PC-3 (cell line): ENCODE data around the gene MAPK9. TPM values are rescaled to one million over a fixed set of nuclear protein-coding genes. Genes with fewer than 3 reads are reported as not detected.

Experiments used
- ATAC-seq: fragments of 200-7000 bp; cut with Tn5 transposase; 2 replicates; pipeline ENCODE4 v1.9.1; 2020; ENCODE audit warnings: mild to moderate bottlenecking, moderate library complexity
- Bru-seq: library from RNA; stranded (reverse); fragments of 400-500 nt; gene quantifications from one replicate; lab custom pipeline; 2021; lab: Mats Ljungman, UMichigan
- BruChase-seq, 2 experiments: library from RNA; stranded (reverse); fragments of 400-500 nt; gene quantifications; one replicate each; lab custom pipeline; 2021; lab: Mats Ljungman, UMichigan
- BruUV-seq: library from RNA; stranded (reverse); fragments of 400-500 nt; replicated peaks from 2 replicates; lab custom pipeline; 2021; lab: Mats Ljungman, UMichigan
- CTCF ChIA-PET: fragments of 300-600 bp; sonication (Branson Sonifier 250); formaldehyde crosslinking; loops from one replicate; lab custom pipeline; 2022; ENCODE audit warnings: antibody characterized with exemption; lab: Charles Lee
- POLR2A ChIA-PET: fragments of 300-600 bp; sonication (Branson Sonifier 250); formaldehyde crosslinking; loops from one replicate; lab custom pipeline; 2022; ENCODE audit warnings: antibody characterized with exemption; ENCODE audit not compliant: unreplicated experiment; lab: Charles Lee
- DNase-seq: peaks from one replicate; pipeline ENCODE4 v3.0.0-alpha.2; 2015
- H2AFZ ChIP-seq: fragments of 300-600 bp; sonication (generic); 2 replicates; pipeline ENCODE4 v1.6.0; 2016; ENCODE audit warnings: antibody characterized with exemption, low read length
- H3F3A ChIP-seq: fragments of 300-600 bp; sonication (generic); one replicate; pipeline ENCODE4 v1.6.0; 2017; ENCODE audit warnings: antibody characterized with exemption, low read length, control low read depth, mild to moderate bottlenecking; ENCODE audit not compliant: unreplicated experiment
- H3K27ac ChIP-seq: fragments of 300-600 bp; sonication (generic); 2 replicates; pipeline ENCODE4 v1.5.1; 2016; ENCODE audit warnings: mild to moderate bottlenecking, low read length
- H3K27me3 ChIP-seq: fragments of 300-600 bp; sonication (generic); 2 replicates; pipeline ENCODE4 v1.6.1; 2016; ENCODE audit warnings: low read length, mixed read lengths
- H3K36me3 ChIP-seq: fragments of 300-600 bp; sonication (generic); 2 replicates; pipeline ENCODE4 v1.6.1; 2016; ENCODE audit warnings: low read depth, mixed run types, low read length, mixed read lengths
- H3K4me1 ChIP-seq: fragments of 300-600 bp; sonication (generic); 2 replicates; pipeline ENCODE4 v1.5.1; 2016; ENCODE audit warnings: low read length; ENCODE audit not compliant: insufficient read depth
- H3K4me2 ChIP-seq: fragments of 300-600 bp; sonication (generic); 2 replicates; pipeline ENCODE4 v1.6.0; 2016; ENCODE audit warnings: low read length
- H3K4me3 ChIP-seq: fragments of 300-600 bp; sonication (generic); 2 replicates; pipeline ENCODE4 v1.5.1; 2016; ENCODE audit warnings: mild to moderate bottlenecking, low read length, mixed read lengths
- H3K79me2 ChIP-seq: fragments of 300-600 bp; sonication (generic); 2 replicates; pipeline ENCODE4 v1.6.1; 2017; ENCODE audit warnings: low read length, mixed read lengths
- H3K9ac ChIP-seq: fragments of 300-600 bp; sonication (generic); 2 replicates; pipeline ENCODE4 v1.6.0; 2016; ENCODE audit warnings: mild to moderate bottlenecking, low read length
- H3K9me2 ChIP-seq: fragments of 300-600 bp; sonication (generic); replicated peaks from 2 replicates; pipeline ENCODE4 v1.6.1; 2016; ENCODE audit warnings: mixed run types, low read length, mixed read lengths
- H3K9me3 ChIP-seq: fragments of 300-600 bp; sonication (generic); 2 replicates; pipeline ENCODE4 v1.6.1; 2016; ENCODE audit warnings: low read length, mixed read lengths
- H4K20me1 ChIP-seq: fragments of 300-600 bp; sonication (generic); 2 replicates; pipeline ENCODE4 v1.6.1; 2016; ENCODE audit warnings: low read length, mixed read lengths
- CTCF ChIP-seq: fragments of 300-600 bp; sonication (generic); conservative IDR thresholded peaks from 2 replicates; pipeline ENCODE4 v1.5.1; 2017; ENCODE audit warnings: antibody characterized with exemption, low read depth, mild to moderate bottlenecking, low read length
- EZH2 ChIP-seq: fragments of 300-600 bp; sonication (generic); IDR thresholded peaks from one replicate; pipeline ENCODE4 v1.6.1; 2017; ENCODE audit warnings: antibody characterized with exemption, mild to moderate bottlenecking, low read length; ENCODE audit not compliant: unreplicated experiment
- EZH2phosphoT487 ChIP-seq: fragments of 300-600 bp; sonication (generic); IDR thresholded peaks from 2 replicates; pipeline ENCODE4 v1.6.1; 2018; ENCODE audit warnings: mild to moderate bottlenecking, antibody characterized with exemption, low read length, borderline replicate concordance
- intact Hi-C: fragments of 100-400 bp; cut with micrococcal nuclease; formaldehyde crosslinking; loops from 2 replicates; pipeline ENCODE4 v1.9.0; 2023
- long read RNA-seq: library from polyadenylated mRNA; unstranded; transcript quantifications from one replicate; pipeline ENCODE4 v2.0.0, GENCODE V29; 2021; ENCODE audit not compliant: unreplicated experiment
- total RNA-seq: library from RNA; depleted of rRNA; stranded (reverse); fragments of >200 nt; gene quantifications from 2 replicates; pipeline ENCODE4 v1.2.3, GENCODE V29; 2014; rRNA removed

The MAPK9 gene
- total RNA-seq = 26.5 and 35.9 TPM in 2 replicates
- Bru-seq, nascent RNA = percentile 66 among the genes with signal in this experiment
- BruChase-seq, experiment 1, labeled RNA remaining after a 6-hour chase = percentile 70 among the genes with signal in this experiment
- BruChase-seq, experiment 2, labeled RNA remaining after a 2-hour chase = percentile 79 among the genes with signal in this experiment
- long read RNA-seq, full-length matches to known transcripts = 73 of 108 reads
- long read RNA-seq, partial matches to known transcripts = 12 of 108 reads
- long read RNA-seq, other reads (novel, unspliced or antisense) = 23 of 108 reads

GRCh38 chr5:180291943-180292831 is at the start of gene MAPK9:
Gene MAPK9 (minus strand): TSS chr5:180292083. CDS start chr5:180280561, 11,522 bp downstream.
- peak; percentile 82 for ATAC-seq
- DNase-seq = peak; percentile 79
- TF ChIP-seq EZH2phosphoT487 (no peak), CTCF (no peak), EZH2 (no peak)
- Histone ChIP-seq H3K4me1 (peaks cover 29% of the 10 kb centered on the region), H3K4me3 (peak within 1 kb of the TSS; percentile 87), H3K36me3 (no peaks in the 10 kb centered on the region), H3K4me2 (peak within 1 kb of the TSS; percentile 83), H3K9me3 (no peaks in the 10 kb centered on the region), H3F3A (no peaks in the 10 kb centered on the region), H2AFZ (peak within 1 kb of the TSS; percentile 80), H4K20me1 (peaks cover 10% of the 10 kb centered on the region; the same call in 1 of the 2 replicates), H3K9me2 (no peaks in the 10 kb centered on the region), H3K27ac (peak within 1 kb of the TSS; percentile 50), H3K79me2 (peaks cover 45% of the 10 kb centered on the region), H3K27me3 (no peaks in the 10 kb centered on the region), H3K9ac (peak within 1 kb of the TSS; percentile 92)
- POLR2A ChIA-PET = no interaction called here
- CTCF ChIA-PET = interaction anchor here (0.9 to 1.7 kb wide), 3 partner anchors 21 to 37 kb away, joined by 4 to 7 read pairs (median 5); no protein-coding TSS in a partner anchor
- intact Hi-C loops = loop anchor here (2.0 to 5.0 kb wide), 3 partner anchors 39 to 315 kb away; no protein-coding TSS in a partner anchor
- no TSS peak for BruUV-seq

- ATAC-seq (no peak), DNase-seq (no peak)
- Histone ChIP-seq H3K79me2 (no peaks in the 10 kb centered on the region), H4K20me1 (no peaks in the 10 kb centered on the region), H3F3A (no peaks in the 10 kb centered on the region), H3K9me2 (no peaks in the 10 kb centered on the region), H3K4me3 (no peak overlapping the region), H3K27ac (no peak overlapping the region), H3K4me2 (no peak overlapping the region), H3K9me3 (no peaks in the 10 kb centered on the region), H3K4me1 (no peaks in the 10 kb centered on the region), H3K9ac (no peak overlapping the region), H3K27me3 (no peaks in the 10 kb centered on the region), H3K36me3 (no peaks in the 10 kb centered on the region), H2AFZ (no peak overlapping the region)
- intact Hi-C loops = no loop called here
- BruUV-seq = no TSS peak
- POLR2A ChIA-PET = no interaction called here
- CTCF ChIA-PET = no interaction called here
- TF ChIP-seq EZH2phosphoT487 (no peak), EZH2 (no peak), CTCF (no peak)
Measured at GRCh38 chr5:180341595-180341994, 49.7 kb upstream of the MAPK9 start.
